Upper lobe of left lung (tissue), 6 donors: Measurements from ENCODE around the gene OLFM1. TPM values are rescaled to one million over a fixed set of nuclear protein-coding genes. Genes with fewer than 3 reads are reported as not detected.

Experiments
- ATAC-seq, 2 donors: fragments of 200-7000 bp; cut with Tn5 transposase; one replicate each; pipeline ENCODE4 v1.9.1; 2022; ENCODE audit warnings: mild to moderate bottlenecking in 2 of 2, moderate library complexity in 2 of 2; ENCODE audit not compliant: low FRiP score in 2 of 2
- DNase-seq, 2 donors: peaks; one replicate each; pipeline ENCODE4 v3.0.0-alpha.2; 2019 to 2020
- H3K27ac ChIP-seq, 4 donors: fragments of 200-600 bp; sonication (generic); one replicate each; pipeline ENCODE4 v1.5.1; 2016 to 2019
- H3K27me3 ChIP-seq, 4 donors: fragments of 200-600 bp; sonication (generic); one replicate each; pipeline ENCODE4 v1.5.1; 2017 to 2019
- H3K36me3 ChIP-seq, 4 donors: fragments of 200-600 bp; sonication (generic); one replicate each; pipeline ENCODE4 v1.5.1; 2016 to 2019
- H3K4me1 ChIP-seq, 4 donors: fragments of 200-600 bp; sonication (generic); one replicate each; pipeline ENCODE4 v1.5.1; 2018 to 2019
- H3K4me3 ChIP-seq, 4 donors: fragments of 200-600 bp; sonication (generic); one replicate each; pipeline ENCODE4 v1.5.1; 2017 to 2019; ENCODE audit warnings: mild to moderate bottlenecking in 2 of 4, moderate library complexity in 1 of 4
- H3K9me3 ChIP-seq, 4 donors: fragments of 200-600 bp; sonication (generic); one replicate each; pipeline ENCODE4 v1.5.1; 2018 to 2019
- EP300 ChIP-seq, 4 donors: sonication (generic); formaldehyde crosslinking; IDR thresholded peaks; one replicate each; pipeline ENCODE4 v1.5.1; 2017; ENCODE audit warnings: antibody characterized with exemption in 4 of 4, control low read depth in 2 of 4
- POLR2A ChIP-seq, 4 donors: fragments of 450-650 bp; IDR thresholded peaks; one replicate each; pipeline ENCODE4 v1.5.1; 2016 to 2017; ENCODE audit warnings: antibody characterized with exemption in 4 of 4, mild to moderate bottlenecking in 2 of 4
- POLR2AphosphoS5 ChIP-seq, 2 donors: sonication (generic); formaldehyde crosslinking; IDR thresholded peaks; one replicate each; pipeline ENCODE4 v1.5.1; 2017; ENCODE audit warnings: antibody characterized with exemption in 2 of 2
- WGBS, 2 donors: methylation state at CpG; one replicate each; pipeline ENCODE4 v1.1.5; 2017 to 2018; 5-methylcytosine and 5-hydroxymethylcytosine counted together
- total RNA-seq, 6 donors: library from RNA; depleted of rRNA in 4 of 6; stranded (reverse); fragments of >200 nt in 4 of 6; gene quantifications; one replicate each; pipeline versions ENCODE4 v1.1.0 to v1.2.1, GENCODE V29; 2016 to 2021
- TF ChIP-seq, protein P1 (sequence below), 6 experiments: fragments of 450-650 bp in 4 of 6; fragments of 200-600 bp in 2 of 6; sonication (generic) in 2 of 6; IDR thresholded peaks; one replicate each; pipeline ENCODE4 v1.5.1; 2016 to 2019; ENCODE audit warnings: antibody characterized with exemption in 6 of 6
- donor health status: DM: no; HTN: no; CAD: no; lungs with moderate emphysema.
- donor health status: DM: no; HTN: yes; CAD: no; lungs with severe emphysema.

OLFM1 gene
- total RNA-seq, 6 donors from 2014 or later: 3.1 to 47.9 (median 18.5) TPM

DNA sequence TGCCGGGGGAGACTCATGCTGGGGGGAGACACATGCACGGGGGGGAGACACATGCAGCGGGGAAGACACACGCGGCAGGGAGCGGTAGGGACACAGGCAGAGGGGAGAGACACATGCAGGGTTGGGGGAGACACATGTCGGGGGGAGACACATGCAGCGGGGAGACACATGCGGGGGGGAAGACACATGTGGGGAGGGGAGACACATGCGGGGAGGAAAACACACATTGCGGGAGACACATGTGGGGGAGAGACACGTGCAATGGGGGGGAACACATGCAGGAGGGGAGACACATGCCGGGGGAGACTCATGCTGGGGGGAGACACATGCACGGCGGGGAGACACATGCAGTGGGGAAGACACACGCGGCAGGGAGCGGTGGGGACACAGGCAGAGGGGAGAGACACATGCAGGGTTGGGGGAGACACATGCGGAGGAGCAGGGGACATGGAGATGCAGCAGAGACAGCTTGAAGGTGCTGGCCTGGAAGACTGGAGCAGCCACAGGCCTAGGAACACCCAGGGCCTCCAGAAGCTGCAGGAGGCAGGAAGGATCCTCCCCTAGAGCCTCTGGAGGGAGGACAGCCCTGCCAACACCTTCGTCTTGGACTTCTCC is 20.3 kb upstream of the OLFM1 start:
- H3K4me3 ChIP-seq: no peak overlapping the region
- WGBS, 2 donors: 84 to 85% methylated on average over 9 to 16 of the region's 20 CpGs
- no peaks in the 10 kb centered on the region for H3K36me3 ChIP-seq
- no peaks in the 10 kb centered on the region for H3K4me1 ChIP-seq
- ATAC-seq: no peak
- TF ChIP-seq POLR2AphosphoS5 (IDR thresholded peaks at IDR 0.05) (no peak), POLR2A (IDR thresholded peaks at IDR 0.05) (no peak), EP300 (IDR thresholded peaks at IDR 0.05) (no peak)
- TF ChIP-seq, protein P1, sequence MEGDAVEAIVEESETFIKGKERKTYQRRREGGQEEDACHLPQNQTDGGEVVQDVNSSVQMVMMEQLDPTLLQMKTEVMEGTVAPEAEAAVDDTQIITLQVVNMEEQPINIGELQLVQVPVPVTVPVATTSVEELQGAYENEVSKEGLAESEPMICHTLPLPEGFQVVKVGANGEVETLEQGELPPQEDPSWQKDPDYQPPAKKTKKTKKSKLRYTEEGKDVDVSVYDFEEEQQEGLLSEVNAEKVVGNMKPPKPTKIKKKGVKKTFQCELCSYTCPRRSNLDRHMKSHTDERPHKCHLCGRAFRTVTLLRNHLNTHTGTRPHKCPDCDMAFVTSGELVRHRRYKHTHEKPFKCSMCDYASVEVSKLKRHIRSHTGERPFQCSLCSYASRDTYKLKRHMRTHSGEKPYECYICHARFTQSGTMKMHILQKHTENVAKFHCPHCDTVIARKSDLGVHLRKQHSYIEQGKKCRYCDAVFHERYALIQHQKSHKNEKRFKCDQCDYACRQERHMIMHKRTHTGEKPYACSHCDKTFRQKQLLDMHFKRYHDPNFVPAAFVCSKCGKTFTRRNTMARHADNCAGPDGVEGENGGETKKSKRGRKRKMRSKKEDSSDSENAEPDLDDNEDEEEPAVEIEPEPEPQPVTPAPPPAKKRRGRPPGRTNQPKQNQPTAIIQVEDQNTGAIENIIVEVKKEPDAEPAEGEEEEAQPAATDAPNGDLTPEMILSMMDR (IDR thresholded peaks at IDR 0.05): no peak
- peaks cover 0 to 9% (median 6%) of the 10 kb centered on the region in 4 donors for H3K9me3 ChIP-seq
- no peak for DNase-seq
- no peak overlapping the region for H3K27ac ChIP-seq
- no peaks in the 10 kb centered on the region for H3K27me3 ChIP-seq

DNA sequence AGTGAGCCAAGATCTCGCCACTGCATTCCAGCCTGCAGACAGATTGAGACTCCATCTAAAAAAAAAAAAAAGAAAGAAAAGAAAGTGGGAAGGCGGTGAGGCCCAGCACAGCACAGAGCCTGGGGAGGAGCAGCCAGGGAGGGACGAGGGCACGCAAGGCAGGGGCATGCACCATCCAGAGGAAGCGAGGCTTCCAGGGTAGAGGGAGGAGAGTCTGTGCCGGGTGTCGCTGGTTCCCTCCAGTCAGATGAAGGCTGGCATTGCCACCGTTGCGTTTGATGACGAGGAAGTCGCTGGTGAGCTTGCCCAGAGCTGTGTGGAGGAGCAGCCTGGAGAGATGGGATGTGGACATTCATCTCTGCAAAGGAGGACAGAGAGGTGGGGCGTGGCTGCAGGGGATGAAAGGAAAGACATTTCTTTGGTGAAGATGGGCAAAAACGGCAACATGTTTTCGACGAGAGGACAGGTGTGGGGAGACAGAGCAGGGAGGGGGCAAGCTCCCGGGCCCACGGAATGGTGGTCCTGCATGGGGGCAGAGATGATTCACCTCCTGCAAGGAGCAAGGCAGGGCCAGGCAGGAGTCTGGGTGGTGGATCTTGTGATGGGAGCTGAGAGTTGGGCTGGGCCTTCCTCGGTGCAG is 18.6 kb upstream of the OLFM1 start:
- DNase-seq (no peak), ATAC-seq (no peak)
- Histone ChIP-seq H3K9me3 (peaks cover 0 to 2% (median under 1%) of the 10 kb centered on the region in 4 donors), H3K4me1 (no peaks in the 10 kb centered on the region), H3K27ac (no peak overlapping the region), H3K36me3 (no peaks in the 10 kb centered on the region), H3K4me3 (no peak overlapping the region), H3K27me3 (no peaks in the 10 kb centered on the region)
- TF ChIP-seq POLR2AphosphoS5 (IDR thresholded peaks at IDR 0.05) (no peak), POLR2A (IDR thresholded peaks at IDR 0.05) (no peak), EP300 (IDR thresholded peaks at IDR 0.05) (no peak)
- TF ChIP-seq, protein P1 (IDR thresholded peaks at IDR 0.05): no peak
- WGBS, 2 donors: 72 to 79% methylated on average over 18 of the region's 18 CpGs

DNA sequence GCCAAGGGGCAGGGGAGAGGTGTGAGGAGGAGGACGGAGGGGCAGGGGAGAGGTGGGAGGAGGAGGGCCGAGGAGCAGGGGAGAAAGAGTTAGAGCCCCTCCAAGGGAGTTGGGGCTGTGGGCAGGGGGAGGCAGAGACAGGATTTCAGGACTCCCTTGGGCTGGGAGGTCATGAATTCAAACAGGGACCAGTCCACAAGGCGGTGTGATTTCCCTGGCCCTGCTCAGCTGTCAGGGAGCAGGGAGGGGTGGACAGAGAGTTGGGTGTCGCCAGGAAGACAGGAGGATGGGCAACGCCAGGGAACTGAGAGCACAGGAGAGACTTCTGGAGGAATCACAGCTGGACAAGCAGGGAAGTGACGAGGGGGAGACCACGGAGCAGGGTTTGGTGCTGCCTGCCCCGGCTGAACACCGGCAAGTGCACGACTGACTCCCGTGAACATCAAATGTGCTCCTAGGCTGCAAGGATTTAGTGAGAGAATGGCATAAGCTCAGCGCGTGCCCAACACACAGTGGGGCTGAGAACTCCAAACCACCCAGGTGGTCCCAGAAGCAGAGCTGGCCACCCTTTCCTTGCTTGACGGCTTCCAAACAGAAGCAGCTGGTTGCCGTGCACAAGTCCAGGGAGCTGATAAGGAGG is 17.8 kb upstream of the OLFM1 start:
- DNase-seq: no peak
- no peaks in the 10 kb centered on the region for H3K27me3 ChIP-seq
- WGBS, 2 donors: 26 to 43% methylated on average over 8 to 15 of the region's 15 CpGs

DNA sequence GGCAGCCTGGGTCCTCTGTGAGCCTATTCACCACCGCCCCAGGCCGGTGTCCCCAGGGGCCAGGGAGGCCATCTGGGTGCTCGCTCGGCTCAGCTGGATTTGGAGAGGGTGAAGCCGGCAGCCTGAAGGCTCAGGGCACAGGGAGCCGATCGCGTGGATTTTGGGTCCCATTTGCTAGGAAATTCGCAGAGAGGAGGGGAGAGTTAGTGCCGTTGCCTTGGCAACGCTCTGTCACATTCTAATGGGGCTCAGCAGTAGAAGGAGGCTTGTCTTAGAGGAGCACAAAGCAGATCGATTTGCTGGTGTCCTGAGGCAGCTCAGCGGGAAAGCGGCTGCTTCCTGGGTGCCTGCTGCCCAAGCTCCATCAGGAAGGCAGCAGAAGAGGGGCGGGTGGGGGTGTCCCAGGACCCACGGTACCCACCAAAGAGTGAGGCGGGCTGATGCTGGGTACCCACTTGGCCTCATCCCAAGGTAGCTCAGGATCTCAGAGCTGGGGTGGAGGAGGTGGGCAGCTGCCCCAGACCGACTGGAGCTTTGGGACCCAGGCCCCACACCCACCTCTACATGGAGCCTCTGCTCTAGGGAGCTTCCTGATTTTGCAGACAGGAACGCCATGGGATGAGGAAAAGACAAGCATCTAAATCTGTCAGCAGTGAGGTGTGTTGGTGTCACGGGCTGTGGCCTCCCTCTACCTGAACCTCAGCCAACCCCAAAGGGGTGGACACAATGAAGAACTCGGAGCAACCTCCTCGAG is 17.1 kb upstream of the OLFM1 start:
- H3K4me1 ChIP-seq: peaks cover 0 to 6% (median 3%) of the 10 kb centered on the region in 4 donors
- DNase-seq (peak in 1 of 2 donors; percentile 18), ATAC-seq (no peak)
- H3K9me3 ChIP-seq: no peaks in the 10 kb centered on the region
- TF ChIP-seq, protein P1 (IDR thresholded peaks at IDR 0.05): no peak
- TF ChIP-seq EP300 (IDR thresholded peaks at IDR 0.05): no peak
- no peak for TF ChIP-seq POLR2A (IDR thresholded peaks at IDR 0.05)
- TF ChIP-seq POLR2AphosphoS5 (IDR thresholded peaks at IDR 0.05): no peak
- H3K36me3 ChIP-seq: no peaks in the 10 kb centered on the region
- no peak overlapping the region for H3K27ac ChIP-seq
- H3K27me3 ChIP-seq: peaks cover 0 to 5% (median 2%) of the 10 kb centered on the region in 4 donors
- 32 to 36% methylated on average over 17 to 22 of the region's 22 CpGs for WGBS, 2 donors
- no peak overlapping the region for H3K4me3 ChIP-seq

More for the DNA sequence above, 17.8 kb upstream of the OLFM1 start:
- Histone ChIP-seq H3K4me3 (no peak overlapping the region), H3K9me3 (no peaks in the 10 kb centered on the region), H3K4me1 (no peaks in the 10 kb centered on the region), H3K36me3 (no peaks in the 10 kb centered on the region), H3K27ac (no peak overlapping the region)
- ATAC-seq: no peak
- TF ChIP-seq POLR2A (IDR thresholded peaks at IDR 0.05): no peak
- TF ChIP-seq EP300 (IDR thresholded peaks at IDR 0.05): no peak
- TF ChIP-seq POLR2AphosphoS5 (IDR thresholded peaks at IDR 0.05): no peak
- TF ChIP-seq, protein P1 (IDR thresholded peaks at IDR 0.05): no peak
